ENCODE measurements around the gene CDK5. TPM values are rescaled to one million over a fixed set of nuclear protein-coding genes. Genes with fewer than 3 reads are reported as not detected.

Gene CDK5
- polyA plus RNA-seq, 1 donor (not counting 4 experiments of a cell fraction or from before 2014, with no cell fraction given), result 19.3 TPM

- H3K27me3 ChIP-seq (ENCODE audit: control insufficient read depth, extremely low read depth, insufficient read depth, low read length), result no peaks in the 10 kb centered on the region
- dilution Hi-C loops (cut with MboI; ENCODE audit: extremely low pct_ligation_motif_present, low sequenced_read_pairs), result no loop called here
- peaks cover 27 to 29% of the 10 kb centered on the region in 2 experiments for H3K36me3 ChIP-seq (ENCODE audit: control insufficient read depth in 2 of 2, extremely low read depth in 1 of 2, insufficient read depth in 2 of 2, low read length in 2 of 2)
- peaks cover 2% of the 10 kb centered on the region for H4K20me1 ChIP-seq (ENCODE audit: control insufficient read depth, extremely low read depth, insufficient read depth, low read length)
- no peaks in the 10 kb centered on the region for H3K9me1 ChIP-seq (ENCODE audit: control insufficient read depth, extremely low read depth, insufficient read depth, low read length)
- FAIRE-seq (no peak), DNase-seq (ENCODE audit: low read depth, low spot score) (no peak)
- H3K4me1 ChIP-seq (ENCODE audit: control insufficient read depth, extremely low read depth, insufficient read depth, low read length), result peaks cover 6% of the 10 kb centered on the region
- H3K27ac ChIP-seq (ENCODE audit: control insufficient read depth, insufficient read depth, low read length), result no peak overlapping the region
- no peak overlapping the region for H3K4me2 ChIP-seq (ENCODE audit: control insufficient read depth, extremely low read depth, insufficient read depth, low read depth, low read length)
- no peak overlapping the region for H3K9ac ChIP-seq (ENCODE audit: control insufficient read depth, extremely low read depth, insufficient read depth, low read length)
- no peak overlapping the region for H3K4me3 ChIP-seq (ENCODE audit: control insufficient read depth in 2 of 3, extremely low read depth in 1 of 3, insufficient read depth in 2 of 3, low read depth in 1 of 3, low read length in 3 of 3)
- no peak overlapping the region for H2AFZ ChIP-seq (ENCODE audit: control insufficient read depth, low read length)
- TF ChIP-seq CTCF (optimal IDR thresholded peaks at IDR 0.05 in 1 of 3, IDR thresholded peaks at IDR 0.05 in 1 of 3, conservative IDR thresholded peaks at IDR 0.05 in 1 of 3; ENCODE audit: extremely low read depth in 1 of 3, insufficient read depth in 2 of 3, low read length in 3 of 3) (no peak), EZH2 (IDR thresholded peaks at IDR 0.05; ENCODE audit: low read length) (no peak)
- no peaks in the 10 kb centered on the region for H3K9me3 ChIP-seq (ENCODE audit: control insufficient read depth, low read depth, low read length)
- H3K79me2 ChIP-seq (ENCODE audit: control insufficient read depth, insufficient read depth, low read length), result peaks cover 18% of the 10 kb centered on the region
Observed at GRCh38 chr7:151075662-151075971, 17.9 kb upstream of the CDK5 start.

- H3K79me2 ChIP-seq (ENCODE audit: control insufficient read depth, insufficient read depth, low read length), result peaks cover 14% of the 10 kb centered on the region
- H3K36me3 ChIP-seq (ENCODE audit: control insufficient read depth in 2 of 2, extremely low read depth in 1 of 2, insufficient read depth in 2 of 2, low read length in 2 of 2), result peaks cover 27 to 35% of the 10 kb centered on the region in 2 experiments
- DNase-seq (ENCODE audit: low read depth, low spot score) (no peak), FAIRE-seq (no peak)
- no peak overlapping the region for H3K4me2 ChIP-seq (ENCODE audit: control insufficient read depth, extremely low read depth, insufficient read depth, low read depth, low read length)
- TF ChIP-seq CTCF (optimal IDR thresholded peaks at IDR 0.05 in 1 of 3, IDR thresholded peaks at IDR 0.05 in 1 of 3, conservative IDR thresholded peaks at IDR 0.05 in 1 of 3; ENCODE audit: extremely low read depth in 1 of 3, insufficient read depth in 2 of 3, low read length in 3 of 3) (no peak), EZH2 (IDR thresholded peaks at IDR 0.05; ENCODE audit: low read length) (no peak)
- H3K4me3 ChIP-seq (ENCODE audit: control insufficient read depth in 2 of 3, extremely low read depth in 1 of 3, insufficient read depth in 2 of 3, low read depth in 1 of 3, low read length in 3 of 3), result no peak overlapping the region
- H3K9me1 ChIP-seq (ENCODE audit: control insufficient read depth, extremely low read depth, insufficient read depth, low read length), result no peaks in the 10 kb centered on the region
- peaks cover 2% of the 10 kb centered on the region for H4K20me1 ChIP-seq (ENCODE audit: control insufficient read depth, extremely low read depth, insufficient read depth, low read length)
- H3K27me3 ChIP-seq (ENCODE audit: control insufficient read depth, extremely low read depth, insufficient read depth, low read length), result no peaks in the 10 kb centered on the region
- dilution Hi-C loops (cut with MboI; ENCODE audit: extremely low pct_ligation_motif_present, low sequenced_read_pairs), result no loop called here
- no peaks in the 10 kb centered on the region for H3K9me3 ChIP-seq (ENCODE audit: control insufficient read depth, low read depth, low read length)
- H3K9ac ChIP-seq (ENCODE audit: control insufficient read depth, extremely low read depth, insufficient read depth, low read length), result no peak overlapping the region
- no peak overlapping the region for H3K27ac ChIP-seq (ENCODE audit: control insufficient read depth, insufficient read depth, low read length)
- H2AFZ ChIP-seq (ENCODE audit: control insufficient read depth, low read length), result no peak overlapping the region
- peaks cover 6% of the 10 kb centered on the region for H3K4me1 ChIP-seq (ENCODE audit: control insufficient read depth, extremely low read depth, insufficient read depth, low read length)
Observed at GRCh38 chr7:151074817-151075661, 17.3 kb upstream of the CDK5 start.

Measured in keratinocyte (primary cell).